ENCODE data around the gene TLR8. TPM values are rescaled to one million over a fixed set of nuclear protein-coding genes. Genes with fewer than 3 reads are reported as not detected.

Gene TLR8
- total RNA-seq, 1 donor from 2014 or later: 35.4 TPM

DNA sequence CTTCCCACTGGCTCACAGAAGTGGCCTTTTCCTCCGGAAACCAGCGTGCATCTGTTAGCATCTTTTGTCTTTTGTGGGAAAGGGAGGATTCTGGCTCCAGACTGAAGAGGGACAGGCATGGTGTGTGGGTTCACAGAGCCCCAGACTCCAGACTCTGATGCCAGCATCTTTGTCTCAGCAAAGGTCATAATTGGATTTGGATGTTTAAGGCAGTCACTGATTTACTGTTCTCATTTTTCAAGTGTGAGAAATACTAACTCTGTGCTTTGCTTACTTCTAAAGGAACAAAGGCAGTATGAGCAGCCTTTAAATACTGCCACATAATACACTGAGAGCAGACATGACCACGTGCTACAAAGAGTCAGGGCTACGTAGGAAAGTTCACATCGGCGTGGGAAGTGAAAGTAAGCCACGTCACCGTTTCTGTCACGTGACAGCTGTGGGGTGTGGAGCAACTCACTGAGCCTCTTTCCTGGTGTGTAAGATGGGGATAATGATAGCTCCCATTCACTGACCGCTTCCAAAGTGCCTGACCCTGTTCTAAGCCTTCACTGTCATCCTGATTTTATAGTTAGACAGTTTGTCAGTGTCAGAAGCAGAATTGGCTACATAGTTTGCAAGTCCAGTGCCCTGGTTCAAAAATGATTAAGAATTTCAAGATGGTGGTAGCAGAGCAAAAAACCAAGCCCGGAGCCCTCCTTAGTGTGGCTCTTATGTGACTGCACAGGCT lies 43.7 kb downstream of the TLR8 start:
- no peaks in the 10 kb centered on the region for H3K36me3 ChIP-seq
- H3K4me3 ChIP-seq: peak overlapping the region; percentile 23
- DNase-seq (peak; percentile 82), ATAC-seq (peak; percentile 85 to 86)
- TF ChIP-seq, protein P1, sequence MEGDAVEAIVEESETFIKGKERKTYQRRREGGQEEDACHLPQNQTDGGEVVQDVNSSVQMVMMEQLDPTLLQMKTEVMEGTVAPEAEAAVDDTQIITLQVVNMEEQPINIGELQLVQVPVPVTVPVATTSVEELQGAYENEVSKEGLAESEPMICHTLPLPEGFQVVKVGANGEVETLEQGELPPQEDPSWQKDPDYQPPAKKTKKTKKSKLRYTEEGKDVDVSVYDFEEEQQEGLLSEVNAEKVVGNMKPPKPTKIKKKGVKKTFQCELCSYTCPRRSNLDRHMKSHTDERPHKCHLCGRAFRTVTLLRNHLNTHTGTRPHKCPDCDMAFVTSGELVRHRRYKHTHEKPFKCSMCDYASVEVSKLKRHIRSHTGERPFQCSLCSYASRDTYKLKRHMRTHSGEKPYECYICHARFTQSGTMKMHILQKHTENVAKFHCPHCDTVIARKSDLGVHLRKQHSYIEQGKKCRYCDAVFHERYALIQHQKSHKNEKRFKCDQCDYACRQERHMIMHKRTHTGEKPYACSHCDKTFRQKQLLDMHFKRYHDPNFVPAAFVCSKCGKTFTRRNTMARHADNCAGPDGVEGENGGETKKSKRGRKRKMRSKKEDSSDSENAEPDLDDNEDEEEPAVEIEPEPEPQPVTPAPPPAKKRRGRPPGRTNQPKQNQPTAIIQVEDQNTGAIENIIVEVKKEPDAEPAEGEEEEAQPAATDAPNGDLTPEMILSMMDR (IDR thresholded peaks at IDR 0.05): no peak
- H3K27ac ChIP-seq: peak overlapping the region; percentile 80
- H3K4me1 ChIP-seq: peaks cover 26% of the 10 kb centered on the region
- H3K27me3 ChIP-seq (ENCODE audit: low read depth): no peaks in the 10 kb centered on the region
- intact Hi-C loops (cut with DNase I): no loop called here
- H3K9me3 ChIP-seq: no peaks in the 10 kb centered on the region

DNA sequence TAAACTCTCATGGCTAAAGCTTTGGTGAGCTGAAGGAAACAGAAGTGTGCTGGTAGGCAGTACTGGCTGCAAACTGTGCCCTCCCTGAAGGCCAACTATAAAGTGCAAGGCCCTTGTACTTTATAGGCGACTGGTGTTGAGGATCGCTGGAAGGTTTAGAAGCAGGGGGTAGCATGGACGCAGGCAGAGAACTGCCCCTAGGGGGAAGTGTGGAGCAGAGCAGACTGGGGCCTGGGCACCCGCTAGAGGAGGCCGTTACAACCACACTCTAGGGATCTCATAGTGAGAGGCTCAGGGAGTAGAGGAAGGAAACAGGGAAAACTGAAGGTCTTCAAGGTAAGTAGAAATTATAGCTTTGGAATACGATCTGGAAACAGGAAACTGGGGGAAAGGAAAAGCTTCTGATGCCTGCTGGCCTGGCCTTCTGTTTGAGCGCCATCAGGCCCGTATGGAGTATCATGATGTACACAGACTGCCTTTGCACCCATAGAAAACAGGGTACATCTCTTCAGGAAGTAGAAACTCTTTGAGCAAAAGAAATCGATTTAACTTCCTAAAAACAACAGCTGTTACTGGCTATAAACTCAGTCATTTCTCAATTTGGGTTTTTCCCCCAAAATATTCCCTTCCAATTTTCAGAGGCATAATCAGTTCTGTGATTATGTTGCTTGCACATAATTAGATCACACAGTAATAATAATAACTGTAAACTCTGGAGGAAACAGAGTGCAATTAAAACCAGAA lies 44.6 kb downstream of the TLR8 start:
- H3K36me3 ChIP-seq: no peaks in the 10 kb centered on the region
- H3K4me1 ChIP-seq: peaks cover 33% of the 10 kb centered on the region
- ATAC-seq (peak; percentile 68 to 81), DNase-seq (peak; percentile 54)
- H3K9me3 ChIP-seq: no peaks in the 10 kb centered on the region
- TF ChIP-seq, protein P1 (IDR thresholded peaks at IDR 0.05): peak; percentile 38
- peak overlapping the region; percentile 80 for H3K27ac ChIP-seq
- H3K27me3 ChIP-seq (ENCODE audit: low read depth): no peaks in the 10 kb centered on the region
- intact Hi-C loops (cut with DNase I): no loop called here
- H3K4me3 ChIP-seq: peak overlapping the region; percentile 23

DNA sequence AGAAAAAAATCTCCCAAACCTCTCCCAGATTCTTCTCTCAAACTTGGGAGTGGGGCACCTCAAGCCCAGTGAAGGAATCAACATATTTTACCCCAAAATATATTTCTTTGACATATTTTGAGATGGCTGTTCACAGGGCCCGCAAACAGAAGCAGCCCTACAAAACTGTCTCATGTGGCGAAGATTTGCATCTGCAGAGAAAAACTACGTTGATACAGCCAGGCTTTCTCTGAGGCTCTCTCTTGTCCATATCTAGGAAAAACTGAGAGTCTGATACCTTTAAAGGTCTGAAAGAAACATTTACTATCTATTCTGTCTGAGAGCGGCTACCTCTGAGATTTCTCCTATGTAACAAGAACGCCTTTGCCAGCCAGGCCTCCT lies 45.2 kb downstream of the TLR8 start:
- Histone ChIP-seq H3K27me3 (ENCODE audit: low read depth) (no peaks in the 10 kb centered on the region), H3K4me3 (no peak overlapping the region), H3K36me3 (no peaks in the 10 kb centered on the region), H3K4me1 (peaks cover 39% of the 10 kb centered on the region), H3K9me3 (no peaks in the 10 kb centered on the region), H3K27ac (peak overlapping the region; percentile 80)
- DNase-seq (no peak), ATAC-seq (no peak)
- TF ChIP-seq, protein P1 (IDR thresholded peaks at IDR 0.05): no peak
- intact Hi-C loops (cut with DNase I): no loop called here

DNA sequence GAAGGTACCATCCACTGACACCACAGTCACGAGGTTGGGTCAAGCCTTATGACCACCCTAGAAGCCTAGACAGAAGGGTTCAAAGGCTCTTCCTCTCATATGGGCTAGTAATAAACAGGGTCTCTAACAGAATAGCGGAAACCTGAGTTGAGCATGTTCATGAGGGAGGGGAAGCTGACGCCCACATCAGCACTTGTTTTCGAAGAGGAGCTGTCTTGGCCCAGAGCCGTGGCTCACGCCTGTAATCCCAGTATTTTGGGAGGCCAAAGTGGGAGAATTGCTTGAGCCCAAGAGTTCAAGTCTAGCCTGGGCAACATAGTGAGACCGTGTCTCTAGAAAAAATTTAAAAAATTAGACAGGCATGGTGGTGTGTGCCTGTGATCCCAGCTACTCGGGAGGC lies 47.0 kb downstream of the TLR8 start:
- peaks cover 30% of the 10 kb centered on the region for H3K4me1 ChIP-seq

DNA sequence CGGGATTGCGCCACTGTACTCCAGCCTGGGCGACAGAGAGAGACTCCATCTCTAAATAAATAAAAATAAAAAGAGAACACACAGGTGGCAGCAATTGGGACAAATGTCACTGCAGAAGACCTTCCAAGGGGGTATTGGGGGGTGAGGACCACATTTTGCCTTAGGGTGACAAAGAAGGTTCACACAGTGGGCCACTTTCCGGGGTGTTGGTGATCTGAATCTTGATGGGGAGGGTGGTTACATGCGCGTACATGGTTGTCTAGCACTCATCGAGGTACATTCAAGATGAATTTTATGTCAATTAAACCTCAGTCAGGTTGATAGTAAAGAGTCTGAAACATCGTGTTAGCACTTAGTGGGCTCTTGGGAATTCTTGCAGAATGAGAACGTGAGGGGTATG lies 48.0 kb downstream of the TLR8 start:
- no peaks in the 10 kb centered on the region for H3K36me3 ChIP-seq
- no peak overlapping the region for H3K4me3 ChIP-seq
- peak overlapping the region; percentile 86 for H3K27ac ChIP-seq
- no peaks in the 10 kb centered on the region for H3K9me3 ChIP-seq
- H3K4me1 ChIP-seq: peaks cover 23% of the 10 kb centered on the region
- ATAC-seq (no peak), DNase-seq (no peak)
- H3K27me3 ChIP-seq (ENCODE audit: low read depth): no peaks in the 10 kb centered on the region
- intact Hi-C loops (cut with DNase I): no loop called here
- TF ChIP-seq, protein P1 (IDR thresholded peaks at IDR 0.05): no peak

More for the DNA sequence above, 47.0 kb downstream of the TLR8 start:
- DNase-seq (no peak), ATAC-seq (no peak)
- Histone ChIP-seq H3K4me3 (no peak overlapping the region), H3K36me3 (no peaks in the 10 kb centered on the region), H3K27me3 (ENCODE audit: low read depth) (no peaks in the 10 kb centered on the region), H3K9me3 (no peaks in the 10 kb centered on the region), H3K27ac (no peak overlapping the region)
- TF ChIP-seq, protein P1 (IDR thresholded peaks at IDR 0.05): no peak
- intact Hi-C loops (cut with DNase I): no loop called here
